Upper lobe of left lung (tissue), 4 donors: ENCODE results near the gene KRI1.

Experiments
- CTCF ChIP-seq, 6 experiments: fragments of 450-650 bp in 4 of 6; fragments of 200-600 bp in 2 of 6; sonication (generic) in 2 of 6; IDR thresholded peaks; one replicate each; pipeline ENCODE4 v1.5.1; 2016 to 2019; ENCODE audit warnings: antibody characterized with exemption in 6 of 6
- EP300 ChIP-seq, 4 donors: sonication (generic); formaldehyde crosslinking; IDR thresholded peaks; one replicate each; pipeline ENCODE4 v1.5.1; 2017; ENCODE audit warnings: antibody characterized with exemption in 4 of 4, control low read depth in 2 of 4
- POLR2A ChIP-seq, 4 donors: fragments of 450-650 bp; IDR thresholded peaks; one replicate each; pipeline ENCODE4 v1.5.1; 2016 to 2017; ENCODE audit warnings: antibody characterized with exemption in 4 of 4, mild to moderate bottlenecking in 2 of 4
- POLR2AphosphoS5 ChIP-seq, 2 donors: sonication (generic); formaldehyde crosslinking; IDR thresholded peaks; one replicate each; pipeline ENCODE4 v1.5.1; 2017; ENCODE audit warnings: antibody characterized with exemption in 2 of 2

GRCh38 chr19:10513223-10513622 lies 52.6 kb downstream of the KRI1 start:
- TF ChIP-seq CTCF (IDR thresholded peaks at IDR 0.05) (no peak), POLR2A (IDR thresholded peaks at IDR 0.05) (no peak), POLR2AphosphoS5 (IDR thresholded peaks at IDR 0.05) (no peak), EP300 (IDR thresholded peaks at IDR 0.05) (no peak)
